ENCODE data around the gene PCCA.

- TF ChIP-seq EZH2phosphoT487 (IDR thresholded peaks at IDR 0.05; ENCODE audit: low read depth) (no peak), CTCF (IDR thresholded peaks at IDR 0.05; ENCODE audit: low read depth, low read length) (no peak)
These were observed 477.6 kb downstream of the PCCA start for GRCh38 chr13:100566543-100566942.
